T-helper 2 cell treated with Interferon-gamma antibody and Interleukin-4, amounts not matched to agents 5 μg/mL and 100 μg/mL, for 36 hours (primary cell): Measurements from ENCODE around the gene SLC25A47.

Source experiments
- DNase-seq: peaks from one replicate; pipeline ENCODE4 v3.0.0; 2021; ENCODE audit warnings: low spot score
- H3K27ac Mint-ChIP-seq: one replicate; pipeline ENCODE4 v1.8.0; 2021; ENCODE audit warnings: mild to moderate bottlenecking, mixed read lengths
- H3K27me3 Mint-ChIP-seq: one replicate; pipeline ENCODE4 v1.8.0; 2021; ENCODE audit warnings: low read depth, mixed read lengths
- H3K36me3 Mint-ChIP-seq: one replicate; pipeline ENCODE4 v1.8.0; 2021; ENCODE audit warnings: low read depth, mixed read lengths
- H3K4me1 Mint-ChIP-seq: one replicate; pipeline ENCODE4 v1.8.0; 2021; ENCODE audit warnings: low read depth, mixed read lengths
- H3K4me3 Mint-ChIP-seq: one replicate; pipeline ENCODE4 v1.8.0; 2022; ENCODE audit warnings: mild to moderate bottlenecking, moderate library complexity, mixed read lengths
- H3K9me3 Mint-ChIP-seq: one replicate; pipeline ENCODE4 v1.8.0; 2021; ENCODE audit warnings: mixed read lengths

The SLC25A47 gene

DNA sequence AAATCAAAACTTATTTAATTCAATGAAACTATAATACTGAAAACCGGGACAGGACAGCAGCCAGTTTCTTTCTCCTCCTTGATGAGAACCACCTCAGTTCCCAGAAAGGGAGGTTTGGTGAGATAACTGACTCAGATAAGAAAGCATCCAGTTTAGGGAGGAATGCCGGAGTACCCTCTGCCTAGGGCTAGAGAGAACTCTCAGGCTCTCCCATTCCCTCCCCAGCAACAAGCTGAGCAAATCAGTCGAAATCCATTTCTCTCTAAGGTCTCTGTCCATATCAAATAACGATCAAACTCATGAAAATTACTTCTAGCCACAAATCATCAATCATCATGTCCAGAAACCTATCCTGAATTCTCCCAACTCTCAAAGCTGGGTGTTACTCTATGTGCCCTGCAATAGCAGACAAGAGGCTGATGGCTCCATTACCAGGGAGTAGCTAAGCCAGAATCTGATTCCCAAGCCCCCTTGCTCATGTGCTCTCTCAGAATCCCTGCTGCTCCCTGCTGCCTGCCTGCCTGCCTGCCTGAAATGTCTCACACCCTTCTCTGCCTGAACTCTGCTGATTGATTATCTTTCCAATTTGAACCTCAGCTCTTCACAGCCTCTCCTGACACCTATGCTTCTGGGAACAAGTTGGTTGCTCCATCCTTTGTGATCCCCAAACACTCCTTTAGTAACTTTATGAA, 49.4 kb downstream of the SLC25A47 start:
- Mint-ChIP-seq H3K36me3 (peaks cover 56% of the 10 kb centered on the region), H3K4me3 (peak overlapping the region; percentile 97), H3K9me3 (no peaks in the 10 kb centered on the region), H3K4me1 (peaks cover 58% of the 10 kb centered on the region), H3K27me3 (no peaks in the 10 kb centered on the region), H3K27ac (peak overlapping the region; percentile 38)
- DNase-seq, result no peak

DNA sequence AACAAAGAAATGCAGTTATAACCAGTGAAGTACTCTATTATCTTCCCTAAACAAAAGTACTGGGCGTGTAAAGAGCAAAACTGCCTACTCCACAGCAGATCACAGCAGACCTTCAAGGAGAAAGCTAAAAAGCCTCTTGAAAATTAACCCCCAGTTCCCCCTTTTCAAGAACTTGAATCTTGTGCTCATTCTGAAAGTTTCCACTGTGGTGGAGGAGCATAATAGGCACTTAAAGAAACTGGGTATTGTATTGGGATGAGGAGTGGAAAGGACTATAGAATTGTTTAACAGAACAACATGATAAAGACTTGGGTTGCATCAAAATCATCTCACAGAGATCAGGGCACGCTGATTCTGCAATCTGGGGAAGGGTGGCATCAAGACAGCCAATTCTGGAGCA, 51.1 kb downstream of the SLC25A47 start:
- Mint-ChIP-seq H3K27ac (peak overlapping the region; percentile 99), H3K9me3 (no peaks in the 10 kb centered on the region), H3K36me3 (peaks cover 43% of the 10 kb centered on the region), H3K4me1 (peaks cover 50% of the 10 kb centered on the region), H3K27me3 (no peaks in the 10 kb centered on the region), H3K4me3 (peak overlapping the region; percentile 97)
- DNase-seq, result peak; percentile 21

DNA sequence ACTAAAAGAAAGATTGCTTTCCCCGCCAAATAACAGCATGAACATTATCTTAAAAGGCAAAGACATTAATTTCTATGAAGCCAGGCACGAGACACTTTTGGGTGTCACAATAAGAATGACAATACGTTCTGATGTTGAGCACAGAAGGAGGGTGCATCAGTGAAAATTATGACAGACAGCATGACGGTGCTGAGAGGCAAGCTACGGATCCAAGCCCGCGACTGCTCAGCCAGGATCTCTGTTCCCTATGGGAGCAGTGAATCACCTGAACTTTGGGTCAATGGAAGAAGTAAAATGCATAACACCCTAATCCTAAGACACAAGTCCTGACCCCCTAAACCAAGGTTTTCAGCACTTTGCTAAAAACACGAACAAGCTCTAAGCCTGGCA, 51.7 kb downstream of the SLC25A47 start:
- peak; percentile 8 for DNase-seq
- Mint-ChIP-seq H3K27ac (peak overlapping the region; percentile 99), H3K4me1 (peaks cover 48% of the 10 kb centered on the region), H3K27me3 (no peaks in the 10 kb centered on the region), H3K9me3 (no peaks in the 10 kb centered on the region), H3K4me3 (peak overlapping the region; percentile 97), H3K36me3 (peaks cover 39% of the 10 kb centered on the region)

DNA sequence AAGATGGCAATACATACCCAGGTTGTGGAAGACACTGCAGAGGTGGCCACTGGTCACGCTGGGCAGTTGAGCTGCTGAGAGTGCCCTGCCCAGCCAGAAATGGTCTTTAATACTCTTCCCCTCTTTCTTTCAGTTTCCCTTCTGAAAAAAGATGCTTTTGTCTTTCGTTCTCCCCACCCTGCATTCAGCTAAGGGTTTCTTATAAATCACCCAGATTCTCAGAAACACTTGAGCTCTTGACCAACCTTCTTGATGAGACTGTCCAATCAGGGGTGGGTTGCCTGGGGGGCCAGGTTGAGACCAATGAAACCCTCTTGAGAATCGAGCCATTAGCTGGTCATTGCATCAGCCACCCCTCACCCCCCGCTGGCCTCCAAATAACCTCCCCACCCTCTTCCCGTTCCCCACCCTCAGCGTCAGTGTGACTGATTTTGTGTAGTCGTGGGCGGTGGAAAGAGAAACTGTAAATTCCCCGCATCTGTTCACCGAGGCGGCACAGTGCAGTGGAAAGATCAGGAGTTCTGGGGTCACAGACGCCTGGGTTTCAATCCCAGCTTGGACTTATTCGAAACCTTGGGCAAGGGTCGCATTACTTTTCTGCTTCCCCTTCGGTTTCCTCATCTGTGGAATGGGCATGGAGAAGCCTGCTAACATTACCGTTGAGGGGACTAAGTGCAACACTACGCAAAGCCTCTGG, 52.3 kb downstream of the SLC25A47 start:
- Mint-ChIP-seq H3K9me3 (no peaks in the 10 kb centered on the region), H3K4me1 (peaks cover 43% of the 10 kb centered on the region), H3K27me3 (no peaks in the 10 kb centered on the region), H3K4me3 (peak overlapping the region; percentile 97), H3K36me3 (peaks cover 34% of the 10 kb centered on the region), H3K27ac (peak overlapping the region; percentile 99)
- DNase-seq, result peak; percentile 83

DNA sequence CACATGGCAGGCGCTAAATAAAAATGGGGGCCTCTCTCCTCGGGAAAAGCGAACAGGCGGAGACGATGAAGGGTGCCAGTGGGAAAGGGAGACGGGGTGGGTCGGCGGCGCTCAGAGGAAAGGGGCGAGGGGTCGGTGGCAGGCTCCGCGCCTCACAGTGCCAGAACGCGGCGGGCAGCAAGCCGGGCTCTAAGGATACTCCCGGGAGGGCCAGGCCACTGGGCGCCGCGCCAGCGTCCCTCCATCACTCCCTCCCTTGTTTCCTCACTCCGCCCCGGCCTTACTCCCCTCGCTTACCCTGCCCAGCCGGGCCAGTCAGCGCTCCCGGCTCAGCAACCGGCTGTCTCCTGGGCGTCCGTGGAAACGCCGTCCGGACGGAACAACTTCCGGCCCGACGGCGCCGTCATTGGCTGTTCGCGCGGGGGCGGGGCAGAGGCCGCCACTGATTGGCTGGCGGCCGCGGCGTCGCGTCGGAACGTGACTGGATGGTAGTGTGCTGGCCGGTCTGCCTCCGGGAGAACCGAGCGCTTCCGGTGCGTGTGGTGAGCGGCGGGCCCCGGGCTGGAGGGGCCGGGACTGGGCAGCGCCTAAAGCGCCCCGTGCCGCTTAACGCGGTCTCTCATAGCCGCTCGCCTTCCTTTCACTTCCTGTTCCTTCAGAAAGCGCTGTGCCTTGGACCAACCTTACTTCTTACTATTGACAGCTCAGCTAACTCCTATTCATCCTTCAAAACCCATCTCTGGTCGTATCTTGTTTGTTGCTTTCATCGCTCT, 53.0 kb downstream of the SLC25A47 start, which contains the start of gene WDR25:
Gene WDR25 (plus strand): TSS at position 523 of the 773 bp plus-strand sequence.
- Mint-ChIP-seq H3K9me3 (no peaks in the 10 kb centered on the region), H3K27ac (peak within 1 kb of the TSS; percentile 99), H3K4me1 (peaks cover 43% of the 10 kb centered on the region), H3K36me3 (peaks cover 33% of the 10 kb centered on the region), H3K27me3 (no peaks in the 10 kb centered on the region), H3K4me3 (peak within 1 kb of the TSS; percentile 97)
- DNase-seq, result peak; percentile 95

DNA sequence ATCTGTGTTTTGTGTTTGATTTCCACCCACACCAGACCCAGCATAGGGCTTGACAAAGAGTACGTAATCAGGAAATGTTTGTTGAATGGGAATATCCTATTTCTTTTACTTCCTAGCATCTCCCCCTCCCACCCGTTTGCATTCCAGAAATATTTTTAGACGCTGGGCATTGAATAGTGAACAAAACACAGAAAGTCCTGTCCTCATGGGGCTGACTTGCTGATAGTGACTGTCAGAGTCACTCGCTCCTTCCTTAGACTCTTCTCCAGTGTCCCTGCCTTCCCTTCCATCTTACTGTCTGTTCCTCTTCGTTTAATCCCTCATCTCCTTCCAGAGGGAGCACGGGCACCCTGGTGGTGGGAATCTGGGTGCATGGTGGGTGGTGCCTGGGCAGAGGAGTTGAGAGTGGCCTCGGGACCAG, 53.6 kb downstream of the SLC25A47 start:
- Mint-ChIP-seq H3K27ac (peak overlapping the region; percentile 99), H3K9me3 (no peaks in the 10 kb centered on the region), H3K4me3 (peak overlapping the region; percentile 97), H3K27me3 (no peaks in the 10 kb centered on the region), H3K36me3 (peaks cover 30% of the 10 kb centered on the region), H3K4me1 (peaks cover 42% of the 10 kb centered on the region)
- DNase-seq, result no peak
